ENCODE measurements around the gene BPIFA2.

DNA sequence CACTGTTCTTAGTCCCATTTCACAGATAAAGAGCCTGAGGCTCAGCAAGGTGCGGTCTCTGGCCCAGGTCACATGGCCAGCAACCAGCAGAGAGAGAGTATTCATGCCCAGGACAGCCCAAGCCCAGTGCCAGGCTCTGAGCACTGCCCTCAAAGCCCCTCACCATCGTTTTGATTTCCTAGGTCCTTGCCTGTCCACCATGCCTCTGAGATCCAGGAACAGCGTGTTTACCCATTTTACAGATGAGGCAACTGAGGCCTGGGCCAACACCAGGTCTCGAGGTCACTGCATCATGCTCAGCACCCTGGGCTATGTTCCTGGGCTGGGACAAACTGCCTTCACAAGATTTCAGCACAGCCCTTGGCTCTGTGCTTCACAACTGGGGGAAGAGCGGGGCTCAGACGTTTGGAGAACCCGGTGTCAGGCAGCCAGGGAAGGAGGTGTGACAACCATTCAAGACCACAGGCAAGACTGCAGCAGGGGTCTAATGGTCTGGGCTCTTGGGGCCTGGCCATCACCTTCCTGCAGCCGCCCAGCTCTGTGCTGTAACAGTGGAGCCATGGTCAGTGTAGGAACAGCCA lies 1.3 kb upstream of the BPIFA2 start:
- no peak for TF ChIP-seq POLR2A (IDR thresholded peaks at IDR 0.05)
- TF ChIP-seq CTCF (IDR thresholded peaks at IDR 0.05), result no peak
